Measurements from ENCODE around the gene ATF2. TPM values are rescaled to one million over a fixed set of nuclear protein-coding genes. Genes with fewer than 3 reads are reported as not detected.

Gene ATF2
- total RNA-seq, 1 experiment from 2014 or later = 39.9 TPM

DNA sequence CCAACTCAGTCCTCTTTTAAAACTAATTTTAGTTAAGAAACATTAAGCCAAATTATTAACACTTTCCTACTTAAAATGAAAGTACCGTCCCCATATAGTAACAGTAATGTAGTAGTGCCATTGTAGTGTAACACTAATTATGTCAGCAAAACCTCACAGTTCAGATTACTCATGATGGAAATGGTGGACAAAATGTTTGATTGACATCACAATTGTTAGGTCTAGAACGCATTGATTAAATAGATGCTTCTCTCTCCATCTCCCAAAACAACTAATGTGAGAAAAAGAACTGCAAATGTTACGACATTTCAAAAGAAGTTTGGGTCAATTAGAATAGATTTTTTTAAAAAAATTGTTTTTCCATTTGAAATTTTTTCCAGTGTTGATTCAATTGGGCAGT is 1.2 kb upstream of the ATF2 start (continued):
- TF ChIP-seq, protein P1, sequence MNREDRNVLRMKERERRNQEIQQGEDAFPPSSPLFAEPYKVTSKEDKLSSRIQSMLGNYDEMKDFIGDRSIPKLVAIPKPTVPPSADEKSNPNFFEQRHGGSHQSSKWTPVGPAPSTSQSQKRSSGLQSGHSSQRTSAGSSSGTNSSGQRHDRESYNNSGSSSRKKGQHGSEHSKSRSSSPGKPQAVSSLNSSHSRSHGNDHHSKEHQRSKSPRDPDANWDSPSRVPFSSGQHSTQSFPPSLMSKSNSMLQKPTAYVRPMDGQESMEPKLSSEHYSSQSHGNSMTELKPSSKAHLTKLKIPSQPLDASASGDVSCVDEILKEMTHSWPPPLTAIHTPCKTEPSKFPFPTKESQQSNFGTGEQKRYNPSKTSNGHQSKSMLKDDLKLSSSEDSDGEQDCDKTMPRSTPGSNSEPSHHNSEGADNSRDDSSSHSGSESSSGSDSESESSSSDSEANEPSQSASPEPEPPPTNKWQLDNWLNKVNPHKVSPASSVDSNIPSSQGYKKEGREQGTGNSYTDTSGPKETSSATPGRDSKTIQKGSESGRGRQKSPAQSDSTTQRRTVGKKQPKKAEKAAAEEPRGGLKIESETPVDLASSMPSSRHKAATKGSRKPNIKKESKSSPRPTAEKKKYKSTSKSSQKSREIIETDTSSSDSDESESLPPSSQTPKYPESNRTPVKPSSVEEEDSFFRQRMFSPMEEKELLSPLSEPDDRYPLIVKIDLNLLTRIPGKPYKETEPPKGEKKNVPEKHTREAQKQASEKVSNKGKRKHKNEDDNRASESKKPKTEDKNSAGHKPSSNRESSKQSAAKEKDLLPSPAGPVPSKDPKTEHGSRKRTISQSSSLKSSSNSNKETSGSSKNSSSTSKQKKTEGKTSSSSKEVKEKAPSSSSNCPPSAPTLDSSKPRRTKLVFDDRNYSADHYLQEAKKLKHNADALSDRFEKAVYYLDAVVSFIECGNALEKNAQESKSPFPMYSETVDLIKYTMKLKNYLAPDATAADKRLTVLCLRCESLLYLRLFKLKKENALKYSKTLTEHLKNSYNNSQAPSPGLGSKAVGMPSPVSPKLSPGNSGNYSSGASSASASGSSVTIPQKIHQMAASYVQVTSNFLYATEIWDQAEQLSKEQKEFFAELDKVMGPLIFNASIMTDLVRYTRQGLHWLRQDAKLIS (CRISPR knock-in tag; IDR thresholded peaks at IDR 0.05; ENCODE audit: borderline replicate concordance) = no peak
- TF ChIP-seq ZNF219 (CRISPR knock-in tag; IDR thresholded peaks at IDR 0.05; ENCODE audit: borderline replicate concordance) (no peak), NR1H2 (CRISPR knock-in tag; IDR thresholded peaks at IDR 0.05) (no peak), ELF4 (CRISPR knock-in tag; IDR thresholded peaks at IDR 0.05; ENCODE audit: low read depth) (no peak), NR2C2 (CRISPR knock-in tag; IDR thresholded peaks at IDR 0.05) (no peak), FOXJ3 (CRISPR knock-in tag; IDR thresholded peaks at IDR 0.05; ENCODE audit: borderline replicate concordance) (no peak)

DNA sequence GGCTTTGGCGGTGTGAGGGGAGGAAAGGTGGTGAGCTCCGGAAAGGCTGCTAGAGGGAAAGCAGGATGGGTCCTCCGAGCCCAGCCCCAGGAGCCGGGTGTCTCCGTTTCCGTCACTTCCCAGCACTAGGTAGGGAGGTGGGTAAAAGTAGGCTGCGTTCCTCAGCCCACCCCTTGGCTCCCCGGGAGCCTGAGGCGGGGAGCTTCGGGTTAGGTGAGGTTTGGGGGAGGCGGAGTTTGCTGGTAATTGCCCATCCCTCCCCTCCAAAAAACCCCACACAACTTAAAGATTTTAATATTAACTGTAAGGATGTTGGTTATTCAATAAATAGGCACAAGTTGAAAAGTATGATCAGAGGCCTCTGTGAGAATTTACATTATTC is 552 bp upstream of the ATF2 start:
- H3K27ac Mint-ChIP-seq = peak overlapping the region; percentile 92
- TF ChIP-seq ZNF423 (CRISPR knock-in tag; IDR thresholded peaks at IDR 0.05) = no peak
- TF ChIP-seq, protein P2, sequence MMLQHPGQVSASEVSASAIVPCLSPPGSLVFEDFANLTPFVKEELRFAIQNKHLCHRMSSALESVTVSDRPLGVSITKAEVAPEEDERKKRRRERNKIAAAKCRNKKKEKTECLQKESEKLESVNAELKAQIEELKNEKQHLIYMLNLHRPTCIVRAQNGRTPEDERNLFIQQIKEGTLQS (CRISPR knock-in tag; conservative IDR thresholded peaks at IDR 0.05) = no peak
- TF ChIP-seq TEAD1 (CRISPR knock-in tag; IDR thresholded peaks at IDR 0.05) = 0 out of 2 replicates have a peak, but pooled peaks have one; percentile 43
- no peak for TF ChIP-seq MXD4 (CRISPR knock-in tag; IDR thresholded peaks at IDR 0.05; ENCODE audit: borderline replicate concordance)
- TF ChIP-seq, protein P3, sequence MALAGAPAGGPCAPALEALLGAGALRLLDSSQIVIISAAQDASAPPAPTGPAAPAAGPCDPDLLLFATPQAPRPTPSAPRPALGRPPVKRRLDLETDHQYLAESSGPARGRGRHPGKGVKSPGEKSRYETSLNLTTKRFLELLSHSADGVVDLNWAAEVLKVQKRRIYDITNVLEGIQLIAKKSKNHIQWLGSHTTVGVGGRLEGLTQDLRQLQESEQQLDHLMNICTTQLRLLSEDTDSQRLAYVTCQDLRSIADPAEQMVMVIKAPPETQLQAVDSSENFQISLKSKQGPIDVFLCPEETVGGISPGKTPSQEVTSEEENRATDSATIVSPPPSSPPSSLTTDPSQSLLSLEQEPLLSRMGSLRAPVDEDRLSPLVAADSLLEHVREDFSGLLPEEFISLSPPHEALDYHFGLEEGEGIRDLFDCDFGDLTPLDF (CRISPR knock-in tag; IDR thresholded peaks at IDR 0.05) = no peak
- no peak for TF ChIP-seq SMAD4 (CRISPR knock-in tag; IDR thresholded peaks at IDR 0.05)
- TF ChIP-seq KAT7 (CRISPR knock-in tag; IDR thresholded peaks at IDR 0.05; ENCODE audit: borderline replicate concordance) = no peak
- TF ChIP-seq, protein P4, sequence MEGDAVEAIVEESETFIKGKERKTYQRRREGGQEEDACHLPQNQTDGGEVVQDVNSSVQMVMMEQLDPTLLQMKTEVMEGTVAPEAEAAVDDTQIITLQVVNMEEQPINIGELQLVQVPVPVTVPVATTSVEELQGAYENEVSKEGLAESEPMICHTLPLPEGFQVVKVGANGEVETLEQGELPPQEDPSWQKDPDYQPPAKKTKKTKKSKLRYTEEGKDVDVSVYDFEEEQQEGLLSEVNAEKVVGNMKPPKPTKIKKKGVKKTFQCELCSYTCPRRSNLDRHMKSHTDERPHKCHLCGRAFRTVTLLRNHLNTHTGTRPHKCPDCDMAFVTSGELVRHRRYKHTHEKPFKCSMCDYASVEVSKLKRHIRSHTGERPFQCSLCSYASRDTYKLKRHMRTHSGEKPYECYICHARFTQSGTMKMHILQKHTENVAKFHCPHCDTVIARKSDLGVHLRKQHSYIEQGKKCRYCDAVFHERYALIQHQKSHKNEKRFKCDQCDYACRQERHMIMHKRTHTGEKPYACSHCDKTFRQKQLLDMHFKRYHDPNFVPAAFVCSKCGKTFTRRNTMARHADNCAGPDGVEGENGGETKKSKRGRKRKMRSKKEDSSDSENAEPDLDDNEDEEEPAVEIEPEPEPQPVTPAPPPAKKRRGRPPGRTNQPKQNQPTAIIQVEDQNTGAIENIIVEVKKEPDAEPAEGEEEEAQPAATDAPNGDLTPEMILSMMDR (IDR thresholded peaks at IDR 0.05) = no peak
- CTCF ChIA-PET = interaction anchor here (0.6 to 1.0 kb wide), 10 partner anchors 13 to 846 kb away, joined by 3 to 6 read pairs (median 3); partner anchors contain the start of gene ATP5MC3
- H3K9me3 Mint-ChIP-seq = no peaks in the 10 kb centered on the region
- no peaks in the 10 kb centered on the region for H3K36me3 Mint-ChIP-seq
- ATAC-seq (no peak), DNase-seq (ENCODE audit: low spot score) (no peak)
- no peaks in the 10 kb centered on the region for H3K27me3 Mint-ChIP-seq (ENCODE audit: low read depth)
- H3K4me1 Mint-ChIP-seq = peaks cover 10% of the 10 kb centered on the region
- POLR2A ChIA-PET = interaction anchor here (0.6 to 1.3 kb wide), 6 partner anchors 10 to 832 kb away, joined by 3 to 10 read pairs (median 3); partner anchors contain the start of gene ATP5MC3
- peak overlapping the region; percentile 100 for H3K4me3 Mint-ChIP-seq

DNA sequence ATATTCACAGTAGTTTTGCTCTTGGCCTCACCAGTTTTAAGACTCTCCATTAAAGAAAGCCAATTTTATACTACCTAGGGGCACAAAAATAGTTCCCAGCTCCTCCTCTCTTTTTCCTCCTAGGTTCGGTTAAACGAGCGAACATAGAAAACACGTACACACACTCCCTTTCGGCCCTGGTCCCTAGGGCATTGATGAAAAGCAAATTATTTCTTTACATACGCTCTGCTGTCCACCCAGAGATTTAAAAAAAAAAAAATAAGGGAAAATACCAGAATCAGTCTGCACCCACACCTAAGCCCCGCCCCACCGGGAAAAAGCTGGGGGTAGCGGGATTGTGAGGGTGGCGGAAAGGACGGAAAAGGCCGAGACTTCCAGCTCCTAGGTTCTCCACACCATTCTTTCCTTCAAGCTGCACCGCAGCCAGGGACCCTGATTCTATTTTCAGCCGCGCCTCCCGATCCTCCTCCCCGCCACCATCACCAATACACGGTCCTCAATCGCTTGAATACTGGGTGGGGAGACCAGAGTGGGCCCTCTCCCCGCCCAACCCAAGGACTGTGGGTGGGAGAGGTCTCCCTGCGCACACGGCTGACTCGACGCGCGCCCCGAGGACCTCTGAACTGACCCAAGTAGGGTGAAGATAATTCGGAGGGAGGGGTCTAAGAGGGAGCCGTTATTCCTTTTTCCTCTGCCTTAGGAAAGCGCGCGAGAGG is 769 bp downstream of the ATF2 start:
- H3K27me3 Mint-ChIP-seq (ENCODE audit: low read depth) = no peaks in the 10 kb centered on the region
- ATAC-seq (peak; percentile 9), DNase-seq (ENCODE audit: low spot score) (peak; percentile 46)
- peak overlapping the region; percentile 100 for H3K4me3 Mint-ChIP-seq
- ChIA-PET POLR2A (interaction anchor here (0.7 kb wide), 1 partner anchor 12 kb away, joined by 3 read pairs; no protein-coding TSS in a partner anchor), CTCF (interaction anchor here (1.0 to 1.4 kb wide), 2 partner anchors 115 to 470 kb away, joined by 4 to 7 read pairs; no protein-coding TSS in a partner anchor)
- H3K4me1 Mint-ChIP-seq = peaks cover 10% of the 10 kb centered on the region
- H3K27ac Mint-ChIP-seq = peak overlapping the region; percentile 100
- H3K9me3 Mint-ChIP-seq = no peaks in the 10 kb centered on the region; the same call in 1 of the 2 replicates
- H3K36me3 Mint-ChIP-seq = peaks cover 3% of the 10 kb centered on the region; the same call in 1 of the 2 replicates
- TF ChIP-seq, protein P1 (CRISPR knock-in tag; IDR thresholded peaks at IDR 0.05; ENCODE audit: borderline replicate concordance) = no peak; the same call in 1 of the 2 replicates
- TF ChIP-seq, protein P5, sequence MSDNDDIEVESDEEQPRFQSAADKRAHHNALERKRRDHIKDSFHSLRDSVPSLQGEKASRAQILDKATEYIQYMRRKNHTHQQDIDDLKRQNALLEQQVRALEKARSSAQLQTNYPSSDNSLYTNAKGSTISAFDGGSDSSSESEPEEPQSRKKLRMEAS (CRISPR knock-in tag; IDR thresholded peaks at IDR 0.05) = 0 out of 2 replicates have a peak, but pooled peaks have one; percentile 43
- 0 out of 2 replicates have a peak, but pooled peaks have one; percentile 22 for TF ChIP-seq SP1 (CRISPR knock-in tag; conservative IDR thresholded peaks at IDR 0.05)

Measured in WTC11 (cell line).